Mesendoderm (in vitro differentiated cells): ENCODE data around the gene MFSD11.
"Not testable (repeated sequence)": the region's sequence is repeated elsewhere in the genome, so short reads cannot be mapped to it uniquely, and the experiment has no call there.

Source experiments
- DNase-seq: peaks from one replicate; pipeline ENCODE4 v3.0.0; 2013
- H2AK5ac ChIP-seq: 2 replicates; pipeline ENCODE4 v1.6.1; 2013; ENCODE audit warnings: low read length, inconsistent platforms
- H2BK120ac ChIP-seq: 2 replicates; pipeline ENCODE4 v1.6.1; 2013; ENCODE audit warnings: low read depth, mild to moderate bottlenecking, low read length, moderate library complexity, mixed read lengths
- H2BK15ac ChIP-seq: replicated peaks from 2 replicates; pipeline ENCODE4 v1.6.1; 2013; ENCODE audit warnings: low read depth, mild to moderate bottlenecking, moderate library complexity
- H2BK5ac ChIP-seq: 2 replicates; pipeline ENCODE4 v1.6.1; 2013; ENCODE audit warnings: low read length, inconsistent platforms
- H3K18ac ChIP-seq: 2 replicates; pipeline ENCODE4 v1.6.1; 2013; ENCODE audit warnings: mild to moderate bottlenecking, low read length, mixed read lengths
- H3K23ac ChIP-seq: one replicate; pipeline ENCODE4 v1.6.1; 2013; ENCODE audit warnings: low read length
- H3K27ac ChIP-seq: 2 replicates; pipeline ENCODE4 v1.5.1; 2013; ENCODE audit warnings: low read depth, mild to moderate bottlenecking, inconsistent platforms, low read length, moderate library complexity
- H3K27me3 ChIP-seq: 2 replicates; pipeline ENCODE4 v1.6.1; 2013; ENCODE audit warnings: low read length, control low read depth, mild to moderate bottlenecking, inconsistent platforms; ENCODE audit not compliant: insufficient read depth, poor library complexity
- H3K36me3 ChIP-seq: 2 replicates; pipeline ENCODE4 v1.6.1; 2013; ENCODE audit warnings: low read length, inconsistent platforms; ENCODE audit not compliant: control insufficient read depth, insufficient read depth
- H3K4ac ChIP-seq: one replicate; pipeline ENCODE4 v1.6.1; 2013; ENCODE audit warnings: low read depth, mild to moderate bottlenecking, low read length, moderate library complexity
- H3K4me1 ChIP-seq: 2 replicates; pipeline ENCODE4 v1.6.1; 2013; ENCODE audit warnings: low read depth, low read length, inconsistent platforms; ENCODE audit not compliant: control insufficient read depth
- H3K4me2 ChIP-seq: 2 replicates; pipeline ENCODE4 v1.6.1; 2013; ENCODE audit warnings: low read length
- H3K4me3 ChIP-seq: 2 replicates; pipeline ENCODE4 v1.5.1; 2013; ENCODE audit warnings: mild to moderate bottlenecking, low read length
- H3K56ac ChIP-seq: one replicate; pipeline ENCODE4 v1.6.1; 2013; ENCODE audit warnings: low read length
- H3K79me1 ChIP-seq: 2 replicates; pipeline ENCODE4 v1.6.1; 2013; ENCODE audit warnings: low read length, inconsistent platforms
- H3K79me2 ChIP-seq: 2 replicates; pipeline ENCODE4 v1.6.1; 2013; ENCODE audit warnings: mild to moderate bottlenecking, low read length; ENCODE audit not compliant: control insufficient read depth, insufficient read depth
- H3K9ac ChIP-seq: 2 replicates; pipeline ENCODE4 v1.6.1; 2013; ENCODE audit warnings: low read length, inconsistent platforms
- H4K5ac ChIP-seq: one replicate; pipeline ENCODE4 v1.6.1; 2013; ENCODE audit warnings: low read length
- H4K8ac ChIP-seq: one replicate; pipeline ENCODE4 v1.6.1; 2013; ENCODE audit warnings: low read depth, mild to moderate bottlenecking, control low read depth, low read length, moderate library complexity
- WGBS: extraction: QIAGEN DNeasy Blood & Tissue Kit; methylation state at CpG from one replicate; pipeline ENCODE4 v1.1.7; 2013; ENCODE audit warnings: low lambda C conversion rate, missing lambda C conversion rate; ENCODE audit not compliant: insufficient coverage; ENCODE audit errors: extremely low coverage; 5-methylcytosine and 5-hydroxymethylcytosine counted together

Gene MFSD11

GRCh38 chr17:76781056-76781982 lies 43.4 kb downstream of the MFSD11 start:
- Histone ChIP-seq H3K9ac (no peak overlapping the region), H2BK15ac (no peak overlapping the region), H3K27ac (no peak overlapping the region), H3K79me1 (no peaks in the 10 kb centered on the region), H3K4me1 (no peaks in the 10 kb centered on the region), H3K4me2 (no peak overlapping the region), H4K8ac (no peak overlapping the region), H2AK5ac (no peak overlapping the region), H2BK120ac (no peak overlapping the region), H3K79me2 (no peaks in the 10 kb centered on the region), H3K4ac (no peak overlapping the region), H3K23ac (no peak overlapping the region), H4K5ac (no peak overlapping the region), H3K36me3 (no peaks in the 10 kb centered on the region), H3K27me3 (no peaks in the 10 kb centered on the region), H3K56ac (no peak overlapping the region), H3K4me3 (no peak overlapping the region), H3K18ac (no peak overlapping the region), H2BK5ac (no peak overlapping the region)
- no CpG with 5 or more reads among the region's 12 CpGs for WGBS
- DNase-seq: peak; percentile 54

GRCh38 chr17:76783146-76783545 lies 45.2 kb downstream of the MFSD11 start:
- Histone ChIP-seq H3K4ac (no peak overlapping the region), H3K27ac (no peak overlapping the region), H3K4me1 (no peaks in the 10 kb centered on the region), H2AK5ac (no peak overlapping the region), H4K8ac (no peak overlapping the region), H4K5ac (no peak overlapping the region), H3K4me3 (no peak overlapping the region), H2BK5ac (no peak overlapping the region), H2BK120ac (no peak overlapping the region), H2BK15ac (no peak overlapping the region), H3K27me3 (no peaks in the 10 kb centered on the region), H3K36me3 (no peaks in the 10 kb centered on the region), H3K4me2 (no peak overlapping the region), H3K18ac (no peak overlapping the region), H3K23ac (no peak overlapping the region), H3K79me1 (no peaks in the 10 kb centered on the region), H3K56ac (no peak overlapping the region), H3K79me2 (no peaks in the 10 kb centered on the region), H3K9ac (no peak overlapping the region)
- no peak for DNase-seq
- no CpG with 5 or more reads among the region's 5 CpGs for WGBS

GRCh38 chr17:76784926-76785325 lies 47.0 kb downstream of the MFSD11 start:
- Histone ChIP-seq H2AK5ac (no peak overlapping the region), H4K5ac (no peak overlapping the region), H2BK15ac (no peak overlapping the region), H3K18ac (no peak overlapping the region), H3K27ac (no peak overlapping the region), H3K79me1 (no peaks in the 10 kb centered on the region), H3K4me3 (no peak overlapping the region), H3K36me3 (no peaks in the 10 kb centered on the region), H4K8ac (no peak overlapping the region), H3K4me2 (no peak overlapping the region), H3K4ac (no peak overlapping the region), H3K23ac (no peak overlapping the region), H2BK120ac (no peak overlapping the region), H3K9ac (no peak overlapping the region), H3K4me1 (no peaks in the 10 kb centered on the region), H3K56ac (no peak overlapping the region), H3K27me3 (no peaks in the 10 kb centered on the region), H3K79me2 (no peaks in the 10 kb centered on the region), H2BK5ac (no peak overlapping the region)
- DNase-seq: no peak
- WGBS: no CpG with 5 or more reads among the region's 3 CpGs

- H3K4me2 ChIP-seq, H3K4me1 ChIP-seq, DNase-seq, H3K27ac ChIP-seq, H2BK5ac ChIP-seq, H3K4me3 ChIP-seq, H3K79me1 ChIP-seq, H4K8ac ChIP-seq, H3K18ac ChIP-seq, H3K9ac ChIP-seq, H3K27me3 ChIP-seq, H3K79me2 ChIP-seq, H4K5ac ChIP-seq, H3K23ac ChIP-seq, H2BK15ac ChIP-seq, H2AK5ac ChIP-seq, H3K36me3 ChIP-seq, H3K56ac ChIP-seq, H3K4ac ChIP-seq, H2BK120ac ChIP-seq: not testable (repeated sequence)
- WGBS: no CpG with 5 or more reads among the region's 2 CpGs
Observed at GRCh38 chr17:76787866-76788265, 49.9 kb downstream of the MFSD11 start.

GRCh38 chr17:76789235-76789788 lies 51.4 kb downstream of the MFSD11 start:
- Histone ChIP-seq H3K9ac (no peak overlapping the region), H2BK5ac (no peak overlapping the region), H3K27ac (no peak overlapping the region), H3K4me3 (no peak overlapping the region), H4K8ac (no peak overlapping the region), H3K4me2 (no peak overlapping the region), H3K36me3 (no peaks in the 10 kb centered on the region), H3K18ac (no peak overlapping the region), H4K5ac (no peak overlapping the region), H3K79me1 (no peaks in the 10 kb centered on the region), H3K23ac (no peak overlapping the region), H3K27me3 (no peaks in the 10 kb centered on the region), H2BK15ac (no peak overlapping the region), H3K4me1 (no peaks in the 10 kb centered on the region), H2AK5ac (no peak overlapping the region), H3K79me2 (no peaks in the 10 kb centered on the region), H3K56ac (peak overlapping the region; percentile 2), H3K4ac (no peak overlapping the region), H2BK120ac (no peak overlapping the region)
- no CpG with 5 or more reads among the region's 8 CpGs for WGBS
- DNase-seq: peak; percentile 21
